HCT116 (cell line): ENCODE measurements around the gene CISD3. TPM values are rescaled to one million over a fixed set of nuclear protein-coding genes. Genes with fewer than 3 reads are reported as not detected.

Source experiments
- ATAC-seq: fragments of 200-7000 bp; cut with Tn5 transposase; 2 replicates; pipeline ENCODE4 v1.9.1; 2020; ENCODE audit warnings: mild to moderate bottlenecking, moderate library complexity
- BruUV-seq: library from RNA; stranded (reverse); fragments of 400-500 nt; replicated peaks from 2 replicates; lab custom pipeline; 2021; lab: Mats Ljungman, UMichigan
- CTCF ChIA-PET: fragments of 300-600 bp; sonication (Branson Sonifier 250); formaldehyde crosslinking; loops from one replicate; lab custom pipeline; 2021; ENCODE audit warnings: antibody characterized with exemption; lab: Charles Lee
- POLR2A ChIA-PET: fragments of 300-600, 350-600 bp; sonication (Branson Sonifier 250); formaldehyde crosslinking; loops from one replicate; lab custom pipeline; 2021; ENCODE audit warnings: antibody characterized with exemption; lab: Charles Lee
- RAD21 ChIA-PET, 2 experiments: fragments of 300-600 bp; sonication (Branson Sonifier 250); formaldehyde crosslinking; loops; one replicate each; lab custom pipeline; 2023; ENCODE audit warnings: low total read pairs in 2 of 2; ENCODE audit not compliant: uncharacterized antibody in 2 of 2, unreplicated experiment in 2 of 2, low non-redundant PET in 1 of 2; lab: Charles Lee
- DNase-seq: peaks from one replicate; pipeline ENCODE4 v3.0.0-alpha.2; 2010; ENCODE audit warnings: low read depth, low spot score
- H2AFZ ChIP-seq: fragments of 200-600 bp; shearing (Covaris generic), sonication (generic); 2 replicates; pipeline ENCODE4 v1.6.1; 2017; ENCODE audit warnings: low read depth, mixed run types, mixed read lengths, antibody characterized with exemption, low read length; ENCODE audit not compliant: poor library complexity, severe bottlenecking
- H3K27ac ChIP-seq: 2 replicates; pipeline ENCODE4 v1.5.1; 2012; ENCODE audit warnings: low read depth, low read length
- H3K27me3 ChIP-seq: fragments of 200-600 bp; sonication (generic); 2 replicates; pipeline ENCODE4 v1.6.1; 2016; ENCODE audit warnings: mixed run types, low read length, mixed read lengths; ENCODE audit not compliant: insufficient read depth
- H3K36me3 ChIP-seq, 2 experiments: fragments of 200-500 bp in 1 of 2; fragments of 200-600 bp in 1 of 2; sonication (Bioruptor generic) in 1 of 2; sonication (generic) in 1 of 2; 2 replicates each; pipeline versions ENCODE4 v1.5.1 to v1.6.1; 2014 to 2016; ENCODE audit warnings: low read length in 2 of 2, inconsistent platforms in 1 of 2, mixed read lengths in 1 of 2, mixed run types in 1 of 2; ENCODE audit not compliant: insufficient read depth in 2 of 2, control insufficient read depth in 1 of 2
- H3K4me1 ChIP-seq, 2 experiments: fragments of 200-600 bp in 1 of 2; sonication (generic) in 1 of 2; 2 replicates each; pipeline versions ENCODE4 v1.5.1 to v1.6.1; 2012 to 2017; ENCODE audit warnings: low read length in 2 of 2, inconsistent platforms in 1 of 2, mild to moderate bottlenecking in 1 of 2, mixed read lengths in 1 of 2, mixed run types in 1 of 2, moderate library complexity in 1 of 2; ENCODE audit not compliant: insufficient read depth in 2 of 2, control insufficient read depth in 1 of 2
- H3K4me2 ChIP-seq: fragments of 200-600 bp; sonication (generic); 2 replicates; pipeline ENCODE4 v1.6.1; 2017; ENCODE audit warnings: mixed run types, low read length, mixed read lengths
- H3K4me3 ChIP-seq, 2 experiments: fragments of 200-600 bp in 1 of 2; sonication (generic) in 1 of 2; replicated peaks in 1 of 2; 2 replicates each; pipeline ENCODE4 v1.5.1; 2011 to 2016; ENCODE audit warnings: low read length in 2 of 2, control low read depth in 1 of 2, low read depth in 1 of 2, mild to moderate bottlenecking in 1 of 2, mixed read lengths in 1 of 2, mixed run types in 1 of 2
- H3K79me2 ChIP-seq: fragments of 200-600 bp; sonication (generic); 2 replicates; pipeline ENCODE4 v1.6.1; 2017; ENCODE audit warnings: mild to moderate bottlenecking, mixed run types, low read length, moderate library complexity, mixed read lengths; ENCODE audit not compliant: insufficient read depth
- H3K9ac ChIP-seq: fragments of 200-600 bp; sonication (generic); 2 replicates; pipeline ENCODE4 v1.6.1; 2016; ENCODE audit warnings: low read length, mixed read lengths
- H3K9me2 ChIP-seq: fragments of 200-600 bp; sonication (generic), shearing (Covaris generic); 2 replicates; pipeline ENCODE4 v1.6.1; 2017; ENCODE audit warnings: mixed run types, mild to moderate bottlenecking, moderate library complexity; ENCODE audit not compliant: insufficient read depth
- H3K9me3 ChIP-seq, 2 experiments: fragments of 200-500 bp in 1 of 2; fragments of 200-600 bp in 1 of 2; sonication (Bioruptor generic) in 1 of 2; sonication (generic) in 1 of 2; 2 replicates each; pipeline ENCODE4 v1.6.1; 2014 to 2017; ENCODE audit warnings: low read length in 2 of 2, mixed read lengths in 2 of 2, inconsistent platforms in 1 of 2, low read depth in 1 of 2, mild to moderate bottlenecking in 1 of 2, mixed run types in 1 of 2, moderate library complexity in 1 of 2; ENCODE audit not compliant: control insufficient read depth in 1 of 2, insufficient read depth in 1 of 2
- H4K20me1 ChIP-seq: fragments of 200-600 bp; sonication (generic), shearing (Covaris generic); 2 replicates; pipeline ENCODE4 v1.6.1; 2017; ENCODE audit warnings: mixed run types, mild to moderate bottlenecking, moderate library complexity; ENCODE audit not compliant: insufficient read depth
- CBX3 ChIP-seq: IDR thresholded peaks from 2 replicates; pipeline ENCODE4 v1.6.1; 2012; ENCODE audit warnings: low read depth
- CEBPB ChIP-seq: IDR thresholded peaks from 2 replicates; pipeline ENCODE4 v1.6.1; 2012; ENCODE audit warnings: low read depth
- EGR1 ChIP-seq: IDR thresholded peaks from 2 replicates; pipeline ENCODE4 v1.6.1; 2012; ENCODE audit warnings: low read depth
- ELF1 ChIP-seq: IDR thresholded peaks from 2 replicates; pipeline ENCODE4 v1.6.1; 2012; ENCODE audit warnings: low read depth, borderline replicate concordance
- EZH2phosphoT487 ChIP-seq: fragments of 200-600 bp; IDR thresholded peaks from 2 replicates; pipeline ENCODE4 v1.6.1; 2018; ENCODE audit warnings: antibody characterized with exemption, borderline replicate concordance
- FOSL1 ChIP-seq: IDR thresholded peaks from 2 replicates; pipeline ENCODE4 v1.6.1; 2012; ENCODE audit warnings: low read depth
- POLR2A ChIP-seq: IDR thresholded peaks from 2 replicates; pipeline ENCODE4 v1.7.0; 2011; ENCODE audit warnings: borderline replicate concordance; ENCODE audit not compliant: insufficient read depth, insufficient read length; ENCODE audit errors: extremely low read depth
- RAD21 ChIP-seq: IDR thresholded peaks from 2 replicates; pipeline ENCODE4 v1.6.1; 2012; ENCODE audit warnings: low read depth, mild to moderate bottlenecking
- SIN3A ChIP-seq: IDR thresholded peaks from 2 replicates; pipeline ENCODE4 v1.6.1; 2012; ENCODE audit warnings: low read depth
- SP1 ChIP-seq: IDR thresholded peaks from 2 replicates; pipeline ENCODE4 v1.6.1; 2012; ENCODE audit warnings: low read depth
- TCF7L2 ChIP-seq: IDR thresholded peaks from 2 replicates; pipeline ENCODE4 v1.7.0; 2011; ENCODE audit warnings: borderline replicate concordance, inconsistent platforms; ENCODE audit not compliant: insufficient read depth, insufficient read length; ENCODE audit errors: extremely low read depth
- ZFX ChIP-seq: fragments of 450-650 bp; IDR thresholded peaks from 2 replicates; pipeline ENCODE4 v1.6.1; 2017
- ZNF274 ChIP-seq: fragments of 200-500 bp; sonication (Bioruptor generic); IDR thresholded peaks from 2 replicates; pipeline ENCODE4 v1.6.1; 2014; ENCODE audit warnings: mild to moderate bottlenecking, low read depth, low read length, inconsistent platforms
- intact Hi-C: fragments of 100-400 bp; cut with micrococcal nuclease; formaldehyde crosslinking; loops from 2 replicates; pipeline ENCODE4 v1.10.0; 2022
- total RNA-seq: library from RNA; stranded (reverse); gene quantifications from one replicate; pipeline ENCODE4 v1.2.1, GENCODE V29; 2021; ENCODE audit not compliant: unreplicated experiment
- TF ChIP-seq, protein P1 (sequence below): IDR thresholded peaks from 2 replicates; pipeline ENCODE4 v1.6.1; 2012

Gene CISD3
- total RNA-seq, 1 experiment from 2014 or later, result 50.2 TPM

DNA sequence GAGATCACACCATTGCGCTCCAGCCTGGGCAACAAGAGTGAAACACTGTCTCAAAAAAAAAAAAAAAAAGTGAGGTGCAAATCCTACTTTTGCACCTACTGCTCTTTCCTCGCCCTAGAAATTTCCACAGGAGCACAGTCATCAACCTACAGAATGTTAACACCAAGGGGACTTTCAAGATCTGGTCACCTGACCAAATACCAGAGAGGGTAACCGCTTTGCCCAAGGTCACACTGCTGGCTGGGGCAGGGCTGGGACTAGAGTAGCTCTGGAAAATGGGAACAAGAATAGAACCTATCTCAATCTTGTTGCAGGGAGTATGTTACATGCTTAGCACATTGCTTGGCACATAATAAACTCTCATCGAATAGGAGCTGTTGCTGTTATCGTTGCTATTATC is 31.4 kb upstream of the CISD3 start:
- CTCF ChIA-PET, result interaction anchor here (0.6 kb wide), 1 partner anchor 36 kb away, joined by 4 read pairs; no protein-coding TSS in a partner anchor
- no peak for TF ChIP-seq ZNF274

GRCh38 chr17:38701504-38702165 is 28.5 kb upstream of the CISD3 start:
- Histone ChIP-seq H3K9ac (peak overlapping the region; percentile 92), H3K4me1 (peaks cover 33 to 64% of the 10 kb centered on the region in 2 experiments), H3K27me3 (no peaks in the 10 kb centered on the region), H3K9me2 (no peaks in the 10 kb centered on the region), H3K9me3 (no peaks in the 10 kb centered on the region), H3K79me2 (peaks cover 26% of the 10 kb centered on the region), H3K36me3 (no peaks in the 10 kb centered on the region), H2AFZ (no peak overlapping the region), H4K20me1 (no peaks in the 10 kb centered on the region), H3K4me3 (peak overlapping the region; percentile 68 to 77), H3K27ac (peak overlapping the region; percentile 99), H3K4me2 (peak overlapping the region; percentile 86)
- CTCF ChIA-PET, result interaction anchor here (1.1 kb wide), 1 partner anchor 24 kb away, joined by 5 read pairs; no protein-coding TSS in a partner anchor
- no TSS peak for BruUV-seq
- ATAC-seq, result peak; percentile 8
- intact Hi-C loops, result no loop called here
- RAD21 ChIA-PET, result no interaction called here
- DNase-seq, result no peak
- TF ChIP-seq CEBPB (no peak), FOSL1 (no peak), ELF1 (no peak), RAD21 (no peak), EGR1 (no peak), POLR2A (no peak), TCF7L2 (no peak), ZFX (no peak), SP1 (no peak), EZH2phosphoT487 (no peak), CBX3 (no peak), SIN3A (no peak)
- TF ChIP-seq, protein P1, sequence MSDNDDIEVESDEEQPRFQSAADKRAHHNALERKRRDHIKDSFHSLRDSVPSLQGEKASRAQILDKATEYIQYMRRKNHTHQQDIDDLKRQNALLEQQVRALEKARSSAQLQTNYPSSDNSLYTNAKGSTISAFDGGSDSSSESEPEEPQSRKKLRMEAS, result no peak
- POLR2A ChIA-PET, result no interaction called here

More for the DNA sequence above, 31.4 kb upstream of the CISD3 start:
- peaks cover 28 to 52% of the 10 kb centered on the region in 2 experiments for H3K4me1 ChIP-seq
- DNase-seq (no peak), ATAC-seq (no peak)
- H4K20me1 ChIP-seq, result no peaks in the 10 kb centered on the region
- H3K9me3 ChIP-seq, result no peaks in the 10 kb centered on the region
- no peak overlapping the region for H3K27ac ChIP-seq
- H3K36me3 ChIP-seq, result no peaks in the 10 kb centered on the region
- H3K9me2 ChIP-seq, result no peaks in the 10 kb centered on the region
- no peaks in the 10 kb centered on the region for H3K27me3 ChIP-seq
- H3K79me2 ChIP-seq, result peaks cover 6% of the 10 kb centered on the region; the same call in 1 of the 2 replicates
- intact Hi-C loops, result no loop called here
- no peak overlapping the region for H3K4me2 ChIP-seq
- H3K4me3 ChIP-seq, result no peak overlapping the region
- H3K9ac ChIP-seq, result no peak overlapping the region
- BruUV-seq, result no TSS peak
- ChIA-PET RAD21 (no interaction called here), POLR2A (interaction anchor here (1.1 kb wide), 1 partner anchor 10 kb away, joined by 3 read pairs; no protein-coding TSS in a partner anchor)
- no peak overlapping the region for H2AFZ ChIP-seq
